Epithelial cell of esophagus (primary cell): ENCODE results near the gene KREMEN2.

Source experiments
- DNase-seq: peaks from one replicate; pipeline ENCODE4 v3.0.0; 2010; ENCODE audit warnings: low read depth
- H3K4me3 ChIP-seq: 2 replicates; pipeline ENCODE4 v1.5.1; 2011; ENCODE audit warnings: mild to moderate bottlenecking, low read length, control low read depth
- CTCF ChIP-seq: IDR thresholded peaks from 2 replicates; pipeline ENCODE4 v1.5.1; 2011; ENCODE audit warnings: low read depth, mild to moderate bottlenecking, low read length, control low read depth, inconsistent platforms; ENCODE audit not compliant: insufficient read depth; ENCODE audit errors: missing control alignments

The KREMEN2 gene

DNA sequence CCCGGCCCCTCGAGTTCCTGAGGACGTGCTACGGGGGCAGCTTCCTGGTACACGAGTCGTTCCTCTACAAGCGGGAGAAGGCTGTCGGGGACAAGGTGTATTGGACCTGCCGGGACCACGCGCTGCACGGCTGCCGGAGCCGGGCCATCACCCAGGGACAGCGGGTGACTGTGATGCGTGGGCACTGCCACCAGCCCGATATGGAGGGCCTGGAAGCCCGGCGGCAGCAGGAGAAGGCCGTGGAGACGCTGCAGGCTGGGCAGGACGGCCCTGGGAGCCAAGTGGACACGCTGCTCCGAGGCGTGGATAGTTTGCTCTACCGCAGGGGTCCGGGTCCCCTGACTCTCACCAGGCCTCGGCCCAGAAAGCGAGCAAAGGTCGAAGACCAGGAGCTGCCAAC lies 30.9 kb upstream of the KREMEN2 start:
- TF ChIP-seq CTCF, result no peak
- no peak for DNase-seq
- no peak overlapping the region for H3K4me3 ChIP-seq

DNA sequence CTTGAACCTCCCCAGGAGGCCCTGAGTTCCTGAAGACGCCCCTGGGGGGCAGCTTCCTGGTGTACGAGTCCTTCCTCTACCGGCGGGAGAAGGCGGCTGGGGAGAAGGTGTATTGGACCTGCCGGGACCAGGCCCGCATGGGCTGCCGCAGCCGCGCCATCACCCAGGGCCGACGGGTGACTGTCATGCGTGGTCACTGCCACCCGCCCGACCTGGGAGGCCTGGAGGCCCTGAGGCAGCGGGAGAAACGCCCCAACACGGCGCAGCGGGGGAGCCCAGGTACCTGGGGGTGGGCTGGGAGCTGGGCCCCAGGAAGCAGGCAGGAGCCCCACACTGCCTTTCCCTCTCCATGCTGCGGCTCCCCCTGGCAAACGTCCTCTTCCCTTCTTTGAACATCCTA lies 30.4 kb upstream of the KREMEN2 start:
- TF ChIP-seq CTCF, result no peak
- H3K4me3 ChIP-seq, result no peak overlapping the region
- DNase-seq, result no peak

- TF ChIP-seq CTCF, result no peak
- H3K4me3 ChIP-seq, result no peak overlapping the region
- no peak for DNase-seq
Observed at GRCh38 chr16:2934450-2934849, 29.6 kb upstream of the KREMEN2 start.

- TF ChIP-seq CTCF, result no peak
- DNase-seq, result no peak
- no peak overlapping the region for H3K4me3 ChIP-seq
Observed at GRCh38 chr16:2936436-2937011, 27.6 kb upstream of the KREMEN2 start.

DNA sequence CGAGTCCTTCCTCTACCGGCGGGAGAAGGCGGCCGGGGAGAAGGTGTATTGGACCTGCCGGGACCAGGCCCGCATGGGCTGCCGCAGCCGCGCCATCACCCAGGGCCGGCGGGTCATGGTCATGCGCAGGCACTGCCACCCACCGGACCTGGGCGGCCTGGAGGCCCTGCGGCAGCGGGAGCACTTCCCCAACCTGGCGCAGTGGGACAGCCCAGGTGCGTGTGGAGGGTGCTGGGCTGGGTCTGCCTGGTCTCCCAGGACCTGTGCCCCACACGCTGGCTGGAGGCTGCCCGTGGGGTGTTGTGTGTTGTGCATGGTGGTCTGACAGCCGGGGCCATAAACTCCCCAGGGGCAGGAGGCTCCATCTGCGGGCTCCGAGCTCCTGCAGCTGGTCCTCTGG lies 26.9 kb upstream of the KREMEN2 start:
- DNase-seq, result no peak
- TF ChIP-seq CTCF, result no peak
- H3K4me3 ChIP-seq, result no peak overlapping the region

DNA sequence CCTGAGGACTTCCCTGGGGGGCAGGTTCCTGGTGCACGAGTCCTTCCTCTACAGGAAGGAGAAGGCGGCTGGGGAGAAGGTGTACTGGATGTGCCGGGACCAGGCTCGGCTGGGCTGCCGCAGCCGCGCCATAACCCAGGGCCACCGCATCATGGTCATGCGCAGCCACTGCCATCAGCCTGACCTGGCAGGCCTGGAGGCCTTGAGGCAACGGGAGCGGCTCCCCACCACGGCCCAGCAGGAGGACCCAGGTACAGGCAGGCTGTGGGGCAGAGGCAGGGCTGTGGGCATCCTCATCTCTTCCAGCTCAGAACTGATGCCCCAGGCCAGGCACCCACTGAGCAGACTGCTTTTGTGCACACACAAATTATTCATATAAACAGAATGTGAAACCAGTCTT lies 25.9 kb upstream of the KREMEN2 start:
- H3K4me3 ChIP-seq, result no peak overlapping the region
- no peak for DNase-seq
- TF ChIP-seq CTCF, result no peak

DNA sequence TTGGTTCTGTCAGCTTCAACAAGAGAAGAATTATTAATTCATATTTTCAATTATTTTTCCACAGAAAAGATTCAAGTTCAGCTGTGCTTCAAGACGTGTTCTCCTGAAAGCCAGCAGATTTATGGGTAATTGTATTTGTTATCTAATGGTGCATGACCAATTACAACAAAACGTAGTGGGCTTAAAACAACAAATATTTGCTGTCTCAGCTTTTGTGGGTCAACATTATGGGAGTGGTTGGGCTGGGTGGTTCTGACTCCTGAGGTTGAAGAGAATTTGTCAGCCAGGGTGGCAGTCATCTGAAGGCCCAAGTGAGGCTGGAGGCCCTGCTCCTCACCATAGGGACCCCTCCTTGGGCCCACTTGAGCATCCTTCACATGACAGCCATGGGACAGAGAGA lies 24.1 kb upstream of the KREMEN2 start:
- no peak for DNase-seq
- TF ChIP-seq CTCF, result no peak
- no peak overlapping the region for H3K4me3 ChIP-seq
